Spleen (tissue), 11 donors: ENCODE data around the gene PYGB. TPM values are rescaled to one million over a fixed set of nuclear protein-coding genes. Genes with fewer than 3 reads are reported as not detected.

Experiments used
- DNase-seq: peaks from one replicate; pipeline ENCODE4 v3.0.0-alpha.2; 2020
- H3K27ac ChIP-seq, 8 donors: fragments of 200-600 bp; sonication (generic) in 7 of 8; 1 replicate in 4 of 8; 2 replicates in 4 of 8; pipeline versions ENCODE4 v1.5.0 to v1.8.0; 2016 to 2021; ENCODE audit warnings: inconsistent platforms in 4 of 8, mild to moderate bottlenecking in 4 of 8, moderate library complexity in 1 of 8
- H3K27me3 ChIP-seq, 7 donors: fragments of 200-600 bp; sonication (generic) in 6 of 7; replicated peaks in 1 of 7; 1 replicate in 4 of 7; 2 replicates in 3 of 7; pipeline versions ENCODE4 v1.5.0 to v1.8.0; 2016 to 2021; ENCODE audit warnings: inconsistent platforms in 3 of 7, mild to moderate bottlenecking in 1 of 7
- H3K36me3 ChIP-seq, 6 donors: fragments of 200-600 bp; sonication (generic) in 5 of 6; 1 replicate in 4 of 6; 2 replicates in 2 of 6; pipeline versions ENCODE4 v1.5.0 to v1.8.0; 2016 to 2021; ENCODE audit warnings: inconsistent platforms in 2 of 6
- H3K4me1 ChIP-seq, 6 donors: fragments of 200-600 bp; sonication (generic) in 5 of 6; 1 replicate in 3 of 6; 2 replicates in 3 of 6; pipeline versions ENCODE4 v1.5.0 to v1.8.0; 2016 to 2021; ENCODE audit warnings: inconsistent platforms in 3 of 6
- H3K4me3 ChIP-seq, 8 donors: fragments of 200-600 bp; sonication (generic) in 7 of 8; 1 replicate in 4 of 8; 2 replicates in 4 of 8; pipeline versions ENCODE4 v1.5.0 to v1.8.0; 2016 to 2021; ENCODE audit warnings: inconsistent platforms in 4 of 8, mild to moderate bottlenecking in 4 of 8, moderate library complexity in 2 of 8
- H3K9me3 ChIP-seq, 8 donors: fragments of 200-600 bp; sonication (generic) in 7 of 8; 1 replicate in 4 of 8; 2 replicates in 4 of 8; pipeline versions ENCODE4 v1.5.0 to v1.8.0; 2016 to 2021; ENCODE audit warnings: inconsistent platforms in 4 of 8
- POLR2A ChIP-seq, 3 donors: fragments of 450-650 bp; IDR thresholded peaks; one replicate each; pipeline ENCODE4 v1.5.1; 2017; ENCODE audit warnings: antibody characterized with exemption in 3 of 3, mild to moderate bottlenecking in 1 of 3
- POLR2AphosphoS5 ChIP-seq, 3 donors: sonication (generic); formaldehyde crosslinking; IDR thresholded peaks; one replicate each; pipeline ENCODE4 v1.5.1; 2017; ENCODE audit warnings: antibody characterized with exemption in 3 of 3
- WGBS, 5 donors: extraction: QIAGEN DNeasy Blood & Tissue Kit in 3 of 5; methylation state at CpG; one replicate each; pipeline versions ENCODE4 v1.1.5 to v1.1.7; 2013 to 2018; 5-methylcytosine and 5-hydroxymethylcytosine counted together
- intact Hi-C: fragments of 100-400 bp; cut with DNase I; formaldehyde crosslinking; loops from one replicate; pipeline ENCODE4 v1.15.0; 2023; ENCODE audit warnings: low total_unique reads
- polyA plus RNA-seq, 3 donors: library from polyadenylated mRNA; stranded (reverse); fragments of 200-250 nt; gene quantifications; one replicate each; pipeline ENCODE4 v1.2.1, GENCODE V29; 2013
- total RNA-seq, 7 donors: library from RNA; depleted of rRNA in 3 of 7; stranded (reverse); fragments of >200 nt in 3 of 7; fragmentation: NEBNext Ultra II Directional in 4 of 7; extraction: Animal tissue kit (Norgen Biotek cat#: 25700) in 4 of 7; gene quantifications; one replicate each; pipeline versions ENCODE4 v1.1.0 to v1.2.1, GENCODE V29; 2016 to 2021
- TF ChIP-seq, protein P1 (sequence below), 11 experiments: fragments of 200-600 bp in 7 of 11; fragments of 450-650 bp in 4 of 11; sonication (generic) in 4 of 11; IDR thresholded peaks in 8 of 11; conservative IDR thresholded peaks in 3 of 11; 1 replicate in 7 of 11; 2 replicates in 4 of 11; pipeline versions ENCODE4 v1.4.0 to v1.8.0; 2016 to 2021; ENCODE audit warnings: antibody characterized with exemption in 11 of 11, inconsistent platforms in 4 of 11, mild to moderate bottlenecking in 1 of 11
- donor health status: healthy with polysubstance abuse.
- donor health status: DM: no; HTN: no; CAD: no; lungs with moderate emphysema.
- donor health status: DM: no; HTN: no; CAD: no.
- donor health status: Bipolar disorder and iron deficiency.
- donor health status: healthy.
- donor health status: DM: no; HTN: no; CAD: no.
- donor health status: DM: yes; HTN: yes; CAD: no.

The PYGB gene
- total and polyA plus RNA-seq, 10 donors: 10.5 to 47.8 (median 32.3) TPM

DNA sequence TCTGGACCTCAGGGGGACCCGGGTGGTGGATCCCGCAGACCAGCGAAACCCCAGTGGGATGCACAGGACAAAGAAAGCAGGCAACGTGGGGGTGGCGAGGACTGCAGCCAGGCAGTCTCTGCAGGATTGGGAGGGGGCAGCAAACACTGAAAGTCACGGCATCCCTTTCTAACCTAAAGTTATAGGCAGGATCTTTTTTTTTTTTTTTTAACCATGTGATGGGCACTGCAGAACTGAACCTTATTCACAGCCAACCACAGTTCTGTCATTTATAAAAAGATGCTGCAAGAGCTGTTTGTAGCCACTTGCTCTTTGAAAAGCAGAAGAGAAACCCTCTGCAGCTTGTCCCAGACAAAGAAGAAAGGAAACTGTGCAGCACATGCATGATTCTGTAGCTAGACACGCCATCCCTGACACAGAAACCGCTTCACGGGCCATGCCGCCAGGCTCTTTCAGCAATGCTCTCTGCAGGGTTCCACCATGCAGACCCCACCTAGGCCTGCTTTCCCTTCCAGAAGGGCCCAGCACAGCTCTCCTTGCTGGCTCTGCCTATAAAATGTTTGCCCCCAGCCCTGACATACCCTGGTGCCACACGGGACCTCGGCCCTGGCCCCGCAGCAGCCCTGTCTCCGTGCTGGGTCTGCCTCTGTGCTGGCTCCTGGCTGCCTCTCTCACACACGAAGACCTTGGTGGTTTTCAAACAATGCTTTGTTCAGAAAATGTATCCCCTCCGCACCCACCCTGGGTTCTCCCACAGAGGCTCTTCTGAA, 70.8 kb downstream of the PYGB start:
- peak overlapping the region in 6 of 8 donors; percentile 19 to 72 (median 56) for H3K27ac ChIP-seq

DNA sequence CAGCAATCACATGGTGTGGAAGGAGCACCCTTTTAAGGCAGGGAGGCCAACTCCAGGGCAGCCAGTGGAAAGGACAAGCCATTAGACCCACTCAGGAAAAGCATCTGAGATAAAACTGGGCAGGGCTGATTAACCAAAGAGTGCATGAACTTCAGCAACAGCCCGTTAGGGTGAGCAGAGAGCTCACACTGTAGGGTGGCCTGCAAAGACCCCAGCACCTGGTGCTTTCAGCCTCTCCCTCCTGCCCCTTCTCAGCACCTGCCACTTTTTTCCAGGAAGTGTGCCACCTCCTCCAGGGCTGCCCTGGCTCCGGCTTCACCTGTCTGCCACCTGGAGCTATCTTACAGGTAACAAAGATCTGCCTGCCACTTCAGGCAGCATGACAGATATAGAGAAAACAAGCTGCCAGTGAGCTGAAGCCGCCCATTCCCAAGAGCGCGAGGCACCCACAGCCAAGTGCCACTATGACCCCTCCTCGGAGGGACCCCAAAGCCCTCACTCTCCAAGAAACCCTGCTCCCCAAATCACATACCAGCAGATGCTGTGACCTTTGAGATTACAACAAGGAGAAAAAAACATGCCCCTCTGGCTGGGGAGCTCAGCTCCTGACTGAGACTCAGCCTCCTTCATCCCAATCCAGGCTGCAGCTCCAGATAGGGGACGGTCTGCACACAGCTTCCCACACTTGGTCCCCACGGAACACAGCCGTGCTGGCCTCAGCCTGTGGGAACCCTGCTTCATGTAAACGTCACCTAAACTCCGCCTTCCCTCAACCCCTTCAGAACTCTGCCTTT, 71.6 kb downstream of the PYGB start:
- WGBS, 5 donors: 84 to 93% (median 90%) methylated on average over 11 of the region's 11 CpGs
- H3K27ac ChIP-seq: peak overlapping the region in 5 of 8 donors; percentile 19 to 72 (median 60)
- H3K27me3 ChIP-seq: no peaks in the 10 kb centered on the region
- peaks cover 2 to 55% (median 25%) of the 10 kb centered on the region in 6 donors for H3K4me1 ChIP-seq
- H3K4me3 ChIP-seq: no peak overlapping the region
- intact Hi-C loops: loop anchor here (10.0 kb wide), 1 partner anchor 65 kb away; no protein-coding TSS in a partner anchor
- H3K36me3 ChIP-seq: peaks cover 0 to 78% (median 6%) of the 10 kb centered on the region in 6 donors
- DNase-seq: peak; percentile 74
- TF ChIP-seq POLR2A (IDR thresholded peaks at IDR 0.05): no peak
- TF ChIP-seq, protein P1, sequence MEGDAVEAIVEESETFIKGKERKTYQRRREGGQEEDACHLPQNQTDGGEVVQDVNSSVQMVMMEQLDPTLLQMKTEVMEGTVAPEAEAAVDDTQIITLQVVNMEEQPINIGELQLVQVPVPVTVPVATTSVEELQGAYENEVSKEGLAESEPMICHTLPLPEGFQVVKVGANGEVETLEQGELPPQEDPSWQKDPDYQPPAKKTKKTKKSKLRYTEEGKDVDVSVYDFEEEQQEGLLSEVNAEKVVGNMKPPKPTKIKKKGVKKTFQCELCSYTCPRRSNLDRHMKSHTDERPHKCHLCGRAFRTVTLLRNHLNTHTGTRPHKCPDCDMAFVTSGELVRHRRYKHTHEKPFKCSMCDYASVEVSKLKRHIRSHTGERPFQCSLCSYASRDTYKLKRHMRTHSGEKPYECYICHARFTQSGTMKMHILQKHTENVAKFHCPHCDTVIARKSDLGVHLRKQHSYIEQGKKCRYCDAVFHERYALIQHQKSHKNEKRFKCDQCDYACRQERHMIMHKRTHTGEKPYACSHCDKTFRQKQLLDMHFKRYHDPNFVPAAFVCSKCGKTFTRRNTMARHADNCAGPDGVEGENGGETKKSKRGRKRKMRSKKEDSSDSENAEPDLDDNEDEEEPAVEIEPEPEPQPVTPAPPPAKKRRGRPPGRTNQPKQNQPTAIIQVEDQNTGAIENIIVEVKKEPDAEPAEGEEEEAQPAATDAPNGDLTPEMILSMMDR (IDR thresholded peaks at IDR 0.05 in 8 of 11, conservative IDR thresholded peaks at IDR 0.05 in 3 of 11): no peak
- H3K9me3 ChIP-seq: no peaks in the 10 kb centered on the region

More for the DNA sequence above, 70.8 kb downstream of the PYGB start:
- peaks cover 4 to 55% (median 21%) of the 10 kb centered on the region in 6 donors for H3K4me1 ChIP-seq
- H3K27me3 ChIP-seq: no peaks in the 10 kb centered on the region
- no peak overlapping the region for H3K4me3 ChIP-seq
- peaks cover 0 to 82% (median 6%) of the 10 kb centered on the region in 6 donors for H3K36me3 ChIP-seq
- 71 to 79% (median 72%) methylated on average over 14 to 16 of the region's 16 CpGs for WGBS, 5 donors
- intact Hi-C loops: loop anchor here (10.0 kb wide), 1 partner anchor 66 kb away; no protein-coding TSS in a partner anchor
- peak; percentile 82 for DNase-seq
- peak in 2 of 3 donors; percentile 10 to 47 for TF ChIP-seq POLR2AphosphoS5 (IDR thresholded peaks at IDR 0.05)
- TF ChIP-seq, protein P1 (IDR thresholded peaks at IDR 0.05 in 8 of 11, conservative IDR thresholded peaks at IDR 0.05 in 3 of 11): no peak
- no peak for TF ChIP-seq POLR2A (IDR thresholded peaks at IDR 0.05)
- H3K9me3 ChIP-seq: no peaks in the 10 kb centered on the region

DNA sequence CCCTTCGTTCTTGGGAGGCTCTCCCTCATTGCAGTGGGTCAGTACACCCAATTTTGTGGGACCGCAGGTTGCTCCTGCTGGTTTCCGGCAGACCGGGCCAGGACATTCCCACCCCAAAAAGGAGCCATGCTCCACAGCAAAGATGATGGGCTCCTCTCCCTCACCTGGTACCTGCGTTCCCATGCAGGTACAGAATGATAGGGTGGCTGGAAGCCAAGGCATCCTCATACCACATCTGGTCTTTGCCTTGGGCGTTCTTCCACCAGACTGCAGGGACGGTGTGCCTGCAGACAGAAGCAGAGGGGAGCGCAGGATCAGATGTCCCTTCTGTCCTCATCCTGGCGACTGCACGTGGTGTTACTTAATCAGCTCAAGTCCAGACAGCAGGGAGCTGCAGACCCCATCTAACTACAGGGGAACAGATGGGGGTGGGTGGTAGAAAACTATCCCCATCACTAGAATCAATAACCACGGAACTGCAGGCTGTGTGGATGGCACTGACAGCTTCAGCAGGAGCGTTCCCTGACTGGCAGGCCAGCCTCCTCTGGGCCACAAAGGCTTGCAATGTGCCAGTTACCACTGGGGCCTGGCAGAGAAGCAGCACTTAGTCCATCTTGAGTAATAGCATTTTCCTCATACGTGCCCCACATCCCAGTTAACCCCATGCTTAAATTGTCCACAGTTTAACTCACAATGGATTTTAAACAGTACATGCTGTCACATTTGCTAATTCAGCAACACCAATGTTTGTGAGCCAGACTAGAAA, 72.3 kb downstream of the PYGB start:
- no peaks in the 10 kb centered on the region for H3K27me3 ChIP-seq
- H3K4me1 ChIP-seq: peaks cover 2 to 56% (median 25%) of the 10 kb centered on the region in 6 donors
- DNase-seq: peak; percentile 47
- no peak overlapping the region for H3K27ac ChIP-seq
- no peaks in the 10 kb centered on the region for H3K9me3 ChIP-seq
- intact Hi-C loops: no loop called here
- WGBS, 5 donors: 84 to 94% (median 87%) methylated on average over 8 to 13 of the region's 13 CpGs
- H3K4me3 ChIP-seq: no peak overlapping the region
- H3K36me3 ChIP-seq: peaks cover 0 to 70% (median 6%) of the 10 kb centered on the region in 6 donors
- TF ChIP-seq POLR2AphosphoS5 (IDR thresholded peaks at IDR 0.05) (no peak), POLR2A (IDR thresholded peaks at IDR 0.05) (no peak)
- TF ChIP-seq, protein P1 (IDR thresholded peaks at IDR 0.05 in 8 of 11, conservative IDR thresholded peaks at IDR 0.05 in 3 of 11): no peak
